ENCODE data around the gene GJB4. TPM values are rescaled to one million over a fixed set of nuclear protein-coding genes. Genes with fewer than 3 reads are reported as not detected.

GJB4 gene
- total RNA-seq, 2 donors from 2014 or later = 1.3 to 2.4 TPM

GRCh38 chr1:34785231-34785874 is 25.8 kb downstream of the GJB4 start:
- WGBS = 86% methylated on average over 21 of the region's 22 CpGs
- Histone ChIP-seq H3K27me3 (replicated peaks; ENCODE audit: insufficient read depth) (no peaks in the 10 kb centered on the region), H3K9me3 (no peaks in the 10 kb centered on the region), H3K4me3 (no peak overlapping the region), H3K4me1 (replicated peaks) (peaks cover 6% of the 10 kb centered on the region), H3K36me3 (no peaks in the 10 kb centered on the region), H3K27ac (no peak overlapping the region)
- no peak for TF ChIP-seq POLR2A (IDR thresholded peaks at IDR 0.05)
- no peak for TF ChIP-seq POLR2AphosphoS5 (IDR thresholded peaks at IDR 0.05)
- TF ChIP-seq CTCF (IDR thresholded peaks at IDR 0.05) = no peak
- DNase-seq (ENCODE audit: low spot score) = no peak
- intact Hi-C loops (cut with DNase I) = loop anchor here (5.0 kb wide), 1 partner anchor 67 kb away; no protein-coding TSS in a partner anchor

DNA sequence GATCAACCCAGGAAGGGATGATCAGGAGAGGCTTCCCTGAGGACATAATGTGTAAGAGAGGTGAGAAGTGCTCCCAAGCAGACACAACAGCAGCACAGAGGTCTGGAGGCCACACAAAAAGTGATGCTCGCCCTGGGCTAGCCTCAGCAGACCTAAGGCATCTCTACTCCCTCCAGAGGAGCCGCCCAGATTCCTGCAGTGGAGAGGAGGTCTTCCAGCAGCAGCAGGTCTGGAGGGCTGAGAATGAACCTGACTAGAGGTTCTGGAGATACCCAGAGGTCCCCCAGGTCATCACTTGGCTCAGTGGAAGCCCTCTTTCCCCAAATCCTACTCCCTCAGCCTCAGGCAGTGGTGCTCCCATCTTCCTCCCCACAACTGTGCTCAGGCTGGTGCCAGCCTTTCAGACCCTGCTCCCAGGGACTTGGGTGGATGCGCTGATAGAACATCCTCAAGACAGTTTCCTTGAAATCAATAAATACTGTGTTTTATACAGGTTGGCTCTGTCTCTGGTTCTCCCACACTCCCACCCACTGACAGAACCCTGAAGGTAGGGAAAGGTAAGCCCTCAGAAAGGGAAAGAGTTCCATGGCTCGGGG is 26.4 kb downstream of the GJB4 start:
- peaks cover 5% of the 10 kb centered on the region for H3K4me1 ChIP-seq (replicated peaks)
- TF ChIP-seq POLR2AphosphoS5 (IDR thresholded peaks at IDR 0.05) (no peak), CTCF (IDR thresholded peaks at IDR 0.05) (no peak)
- no peak for DNase-seq (ENCODE audit: low spot score)
- intact Hi-C loops (cut with DNase I) = loop anchor here (5.0 kb wide), 1 partner anchor 66 kb away; no protein-coding TSS in a partner anchor
- H3K27ac ChIP-seq = no peak overlapping the region
- 62% methylated on average over 4 of the region's 4 CpGs for WGBS
- H3K36me3 ChIP-seq = no peaks in the 10 kb centered on the region
- H3K4me3 ChIP-seq = no peak overlapping the region
- H3K27me3 ChIP-seq (replicated peaks; ENCODE audit: insufficient read depth) = no peaks in the 10 kb centered on the region
- H3K9me3 ChIP-seq = no peaks in the 10 kb centered on the region

DNA sequence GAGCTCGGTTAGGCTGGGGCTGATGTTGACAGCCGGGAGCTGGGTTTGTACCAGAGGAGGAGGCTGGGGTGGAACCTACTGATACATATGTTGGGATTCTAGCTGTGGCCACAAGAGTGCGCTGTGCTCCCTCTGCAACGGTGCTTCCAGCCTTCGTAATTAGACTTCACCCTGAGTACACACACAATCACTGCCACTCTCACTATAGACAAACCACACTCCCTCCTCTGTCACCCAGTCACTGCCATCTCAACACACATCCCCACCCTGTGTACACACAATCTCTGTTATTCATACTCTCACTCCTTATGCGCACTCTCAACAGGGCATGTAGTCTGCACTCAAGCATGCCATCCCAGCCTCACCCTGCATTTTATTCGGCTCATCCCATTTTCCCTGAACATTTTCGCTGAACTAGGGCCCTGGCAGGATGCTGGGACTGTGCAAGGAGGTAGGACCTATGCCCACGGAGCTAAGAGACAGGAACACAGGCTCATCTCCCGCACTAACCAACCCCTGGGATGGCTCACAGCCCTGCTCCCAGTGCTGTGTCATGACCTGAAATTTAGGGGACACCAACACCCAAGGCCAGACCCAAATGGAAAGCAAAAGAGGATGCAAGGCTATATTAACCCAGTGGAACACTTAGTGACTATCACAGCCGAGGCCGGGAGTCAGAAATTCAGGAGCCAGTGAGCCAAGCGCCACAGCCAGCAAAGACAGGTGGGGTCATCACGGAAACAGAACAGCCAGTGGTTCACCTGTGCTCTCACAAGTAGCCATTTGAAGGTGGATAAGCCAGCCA is 27.2 kb downstream of the GJB4 start:
- Histone ChIP-seq H3K36me3 (no peaks in the 10 kb centered on the region), H3K4me1 (replicated peaks) (no peaks in the 10 kb centered on the region), H3K27me3 (replicated peaks; ENCODE audit: insufficient read depth) (no peaks in the 10 kb centered on the region), H3K4me3 (no peak overlapping the region), H3K9me3 (no peaks in the 10 kb centered on the region), H3K27ac (no peak overlapping the region)
- no peak for TF ChIP-seq POLR2A (IDR thresholded peaks at IDR 0.05)
- TF ChIP-seq CTCF (IDR thresholded peaks at IDR 0.05) = peak; percentile 49 to 85 (median 82)
- peak; percentile 78 for TF ChIP-seq POLR2AphosphoS5 (IDR thresholded peaks at IDR 0.05)
- DNase-seq (ENCODE audit: low spot score) = peak; percentile 84
- 46% methylated on average over 14 of the region's 14 CpGs for WGBS
- intact Hi-C loops (cut with DNase I) = loop anchor here (5.0 kb wide), 1 partner anchor 66 kb away; no protein-coding TSS in a partner anchor

- Histone ChIP-seq H3K4me1 (replicated peaks) (no peaks in the 10 kb centered on the region), H3K9me3 (no peaks in the 10 kb centered on the region), H3K27me3 (replicated peaks; ENCODE audit: insufficient read depth) (peaks cover 4% of the 10 kb centered on the region), H3K27ac (no peak overlapping the region), H3K4me3 (no peak overlapping the region), H3K36me3 (no peaks in the 10 kb centered on the region)
- intact Hi-C loops (cut with DNase I) = loop anchor here (5.0 kb wide), 1 partner anchor 65 kb away; no protein-coding TSS in a partner anchor
- TF ChIP-seq POLR2AphosphoS5 (IDR thresholded peaks at IDR 0.05) (no peak), POLR2A (IDR thresholded peaks at IDR 0.05) (no peak), CTCF (IDR thresholded peaks at IDR 0.05) (no peak)
- WGBS = 58% methylated on average over 9 of the region's 9 CpGs
- DNase-seq (ENCODE audit: low spot score) = no peak
These were observed 28.2 kb downstream of the GJB4 start for GRCh38 chr1:34787461-34788420.
